Inferior parietal cortex (tissue), 1 donor: ENCODE data around the gene CEBPZOS.

Experiments
- DNase-seq: peaks from one replicate; pipeline ENCODE4 v3.0.0-alpha.2; 2016; ENCODE audit errors: extremely low spot score

The CEBPZOS gene

GRCh38 chr2:37232131-37232933, 36.0 kb downstream of the CEBPZOS start:
- no peak for DNase-seq

DNA sequence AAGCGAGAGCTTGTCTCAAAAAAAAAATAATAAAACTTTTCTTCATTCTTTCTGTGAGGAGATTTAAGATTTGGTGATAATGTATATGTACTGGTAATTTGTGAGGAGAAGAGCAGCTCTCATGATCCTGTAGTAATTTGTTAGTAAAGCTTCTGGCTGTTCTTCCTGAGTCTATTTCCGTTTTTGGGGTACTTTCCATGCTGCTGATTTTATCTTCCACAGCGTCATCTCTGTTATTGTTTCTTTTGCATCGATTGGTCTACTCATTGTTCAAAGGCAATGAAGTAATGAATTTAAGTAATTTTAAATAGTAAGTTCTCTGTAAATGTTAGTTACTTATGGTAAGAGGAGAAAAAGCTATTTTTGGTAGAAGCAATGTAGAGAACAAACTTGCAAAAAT, 47.1 kb downstream of the CEBPZOS start:
- DNase-seq, result no peak

DNA sequence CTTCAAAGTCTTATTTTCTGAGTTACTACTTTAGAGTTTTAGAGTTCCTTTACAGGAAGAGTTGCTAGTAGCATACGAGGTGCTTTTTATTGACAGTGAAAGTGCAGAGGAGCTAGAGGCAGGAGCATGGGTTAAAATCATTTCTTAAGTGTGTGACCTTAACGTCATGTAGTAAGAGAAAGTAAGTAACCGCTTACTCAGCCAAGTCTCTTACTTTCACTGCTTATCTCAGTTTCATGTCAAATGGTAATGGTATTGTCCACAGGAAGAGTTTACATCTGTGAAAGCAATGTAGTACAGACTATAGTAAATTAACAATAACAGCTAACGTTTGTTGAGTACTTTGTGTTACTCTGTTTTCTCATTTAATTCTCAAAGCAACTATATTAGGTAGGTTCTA, 47.7 kb downstream of the CEBPZOS start:
- no peak for DNase-seq

GRCh38 chr2:37244755-37245154, 48.5 kb downstream of the CEBPZOS start:
- no peak for DNase-seq

GRCh38 chr2:37246205-37246604, 49.9 kb downstream of the CEBPZOS start:
- no peak for DNase-seq

GRCh38 chr2:37250869-37251740, 54.8 kb downstream of the CEBPZOS start:
- no peak for DNase-seq
